NCI-H128 (cell line): ENCODE measurements around the gene SPATS2.
A peak's percentile ranks its signal among the peaks of the same experiment; 100 is the strongest.

Experiments
- DNase-seq: peaks from one replicate; lab custom pipeline; 2025; ENCODE audit not compliant: unreplicated experiment; lab: John Stamatoyannopoulos, UW

SPATS2 gene

DNA sequence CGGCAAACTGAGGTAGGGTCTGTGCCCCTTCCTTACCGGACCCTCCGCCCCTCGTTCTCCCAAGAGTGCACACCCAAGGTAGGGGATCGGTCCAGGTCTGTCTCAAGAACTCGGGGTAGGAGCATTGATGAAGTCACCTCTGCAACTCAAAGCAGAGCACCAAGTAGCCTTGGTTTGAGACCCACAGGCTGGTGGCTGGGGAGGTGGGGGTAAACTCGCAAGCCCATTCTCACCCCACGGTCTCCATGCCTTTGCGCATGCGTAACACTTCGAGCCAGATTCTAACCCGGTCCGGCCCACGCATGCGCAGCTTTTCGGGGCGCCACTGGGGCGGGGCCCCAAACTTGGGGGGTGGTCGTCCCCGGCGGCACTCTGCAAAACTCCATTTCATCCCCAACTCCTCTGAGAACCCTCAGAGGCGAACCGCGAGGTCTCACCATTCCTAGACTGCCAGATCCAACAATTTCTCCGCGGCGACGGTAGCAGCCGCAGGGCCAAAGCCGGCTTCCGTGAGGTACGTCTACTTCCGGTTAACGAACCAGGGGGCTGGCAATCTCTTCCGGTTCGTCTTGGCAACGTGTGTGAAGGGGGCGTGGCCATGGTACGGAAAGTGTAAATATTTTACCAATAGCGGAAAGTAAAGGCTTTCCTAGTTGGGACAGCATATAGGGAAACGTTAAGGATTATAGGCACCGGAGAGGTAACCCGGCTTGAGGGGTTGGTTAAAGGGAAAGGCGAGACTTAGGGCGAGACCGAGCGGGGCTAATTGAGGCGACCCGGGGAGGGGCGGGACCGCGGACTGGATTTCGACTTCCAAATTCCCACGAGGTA, 200.6 kb downstream of the SPATS2 start, which contains the start of gene MCRS1:
Gene MCRS1 (minus strand): TSS at position 532 of the 831 bp plus-strand sequence. CDS start 1,411 bp downstream, outside the sequence.
- DNase-seq = peak; percentile 89

DNA sequence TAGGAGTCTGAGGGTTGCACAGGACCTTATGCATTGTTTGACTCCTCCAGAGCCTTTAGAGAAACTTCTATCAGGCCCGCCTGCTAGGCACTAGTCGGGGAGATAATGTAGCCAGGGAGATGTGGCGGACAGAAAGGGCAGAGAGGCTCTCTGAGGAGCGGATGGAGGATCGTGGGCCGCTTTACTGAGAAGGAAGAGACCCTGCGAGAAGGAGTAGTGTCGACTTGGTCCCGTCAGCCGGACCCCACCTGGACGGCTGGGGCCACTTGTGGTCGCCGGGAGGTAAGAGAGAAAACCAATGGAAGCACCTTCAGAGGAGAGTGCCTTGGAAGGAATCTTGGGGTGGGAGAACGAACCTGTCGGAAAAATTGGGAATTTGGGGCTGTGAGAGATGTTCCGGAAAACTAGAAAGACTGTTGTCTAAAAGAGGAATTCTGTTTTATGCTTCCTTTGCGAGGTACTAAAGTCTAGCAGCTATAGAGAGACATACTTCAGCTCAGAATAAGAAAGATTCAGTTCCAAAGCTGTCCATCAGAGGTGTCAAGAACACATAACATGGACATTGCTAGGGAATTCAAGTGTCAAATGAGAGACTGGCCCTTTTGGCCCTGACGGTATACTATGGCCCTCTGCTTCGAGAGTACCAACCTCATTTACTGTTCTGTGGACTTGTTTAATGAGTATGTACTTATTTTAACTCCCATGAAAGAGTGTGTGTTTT, 201.3 kb downstream of the SPATS2 start:
- peak; percentile 68 for DNase-seq
